ENCODE measurements around the gene WNT9A.

The WNT9A gene

DNA sequence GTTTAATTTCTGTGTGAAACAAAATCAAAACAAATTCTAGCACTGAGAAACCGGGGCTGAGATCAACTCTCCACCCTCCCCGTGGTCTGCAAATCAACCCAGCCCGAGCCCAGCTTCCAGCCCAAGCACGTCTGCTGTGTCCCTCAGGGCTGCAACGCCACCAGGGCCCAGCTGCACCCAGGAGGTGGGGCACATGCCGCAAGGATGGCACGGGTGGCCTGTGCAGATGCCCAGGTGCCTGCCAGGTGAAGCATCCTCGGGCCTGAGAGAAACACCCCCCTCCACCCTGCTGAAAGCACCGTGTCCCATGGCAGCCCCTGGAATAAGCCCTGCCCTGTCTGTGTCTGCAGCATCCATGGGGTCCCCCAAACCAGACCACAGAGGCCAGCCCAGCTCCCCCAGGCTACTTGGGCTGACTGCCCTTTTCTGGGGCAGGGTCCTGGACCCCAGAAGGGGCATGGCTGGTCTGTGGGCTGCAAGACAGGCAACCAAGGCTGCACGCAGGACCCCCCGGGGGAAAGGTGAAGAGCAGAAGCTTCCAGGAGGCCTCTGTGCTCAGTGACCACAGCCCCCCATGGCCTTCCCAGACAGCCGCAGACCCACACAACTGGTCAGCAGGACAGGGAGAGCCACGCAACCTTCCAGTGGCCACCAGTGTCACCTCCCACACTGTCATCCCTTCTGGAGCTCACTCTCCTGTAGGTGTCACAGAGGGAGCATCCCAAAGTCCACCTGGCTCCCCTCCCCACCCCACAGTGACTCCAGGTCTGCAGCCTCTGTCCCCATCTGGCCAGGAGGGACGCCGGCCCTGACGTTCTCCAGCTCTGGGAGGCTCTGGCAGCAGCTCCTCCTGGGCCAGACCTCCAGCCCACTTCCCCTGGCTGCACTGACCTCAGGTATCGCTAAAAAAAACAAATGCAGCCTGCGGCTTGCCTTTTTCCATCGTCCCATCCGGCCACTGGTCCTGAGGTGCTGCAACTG is 7.7 kb downstream of the WNT9A start:
- DNase-seq = no peak

GRCh38 chr1:227938911-227939790 is 8.6 kb downstream of the WNT9A start:
- DNase-seq = no peak

DNA sequence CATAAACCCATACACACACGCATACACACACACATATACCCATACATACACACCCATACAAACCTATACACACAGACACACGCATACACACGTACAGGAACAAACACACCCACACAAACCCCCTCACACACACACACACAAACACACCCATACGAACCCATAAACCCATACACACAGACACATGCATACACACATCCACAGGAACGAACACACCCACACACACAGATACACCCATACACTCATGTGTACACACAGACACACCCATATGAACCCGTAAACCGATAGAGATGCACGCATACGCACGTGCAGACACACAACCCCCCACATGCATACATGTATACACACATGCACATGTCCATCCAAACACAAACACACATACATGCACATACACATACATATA is 9.5 kb downstream of the WNT9A start:
- no peak for DNase-seq

- DNase-seq = no peak
Observed at GRCh38 chr1:227937838-227938145, 9.9 kb downstream of the WNT9A start.

DNA sequence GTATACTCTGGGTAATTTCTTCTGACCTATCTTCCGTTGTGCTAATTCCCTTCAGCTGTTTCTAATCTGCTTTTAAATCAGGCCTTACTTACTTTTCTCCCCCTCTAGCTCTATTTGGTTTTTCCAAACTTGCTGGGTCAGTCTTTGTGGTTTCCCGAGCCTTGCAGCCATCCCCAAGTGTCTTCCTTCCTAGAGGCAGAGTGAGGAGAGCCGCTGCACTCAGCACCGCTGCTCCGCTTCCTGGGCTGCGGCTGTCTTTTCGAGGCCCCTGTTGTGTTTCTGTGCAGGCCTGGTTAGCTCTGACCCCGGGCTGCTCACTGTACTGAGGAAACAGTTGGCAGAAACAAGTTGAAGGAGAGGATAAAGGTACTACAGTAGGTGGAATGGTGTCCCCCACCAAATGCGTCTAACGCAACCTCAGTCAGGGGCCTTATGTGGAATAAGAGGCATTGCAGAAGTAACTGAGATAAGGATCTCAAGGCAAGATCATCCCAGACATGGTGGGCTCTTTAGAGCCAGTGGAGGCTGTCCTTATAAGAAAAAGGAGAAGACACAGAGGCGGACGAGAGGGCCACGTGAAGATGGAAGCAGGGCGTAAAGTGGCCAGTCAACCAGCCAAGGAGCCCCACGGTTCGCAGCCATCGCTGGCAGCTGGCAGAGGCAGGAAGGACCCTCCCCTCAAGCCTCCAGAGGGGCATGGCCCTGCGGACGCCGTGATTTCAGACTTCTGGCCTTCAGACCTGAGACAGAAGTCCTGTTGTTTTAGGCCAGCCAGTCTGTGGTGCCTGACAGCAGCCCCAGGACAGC is 10.5 kb downstream of the WNT9A start:
- DNase-seq = no peak

GRCh38 chr1:227935826-227936225 is 11.9 kb downstream of the WNT9A start:
- no peak for DNase-seq

DNA sequence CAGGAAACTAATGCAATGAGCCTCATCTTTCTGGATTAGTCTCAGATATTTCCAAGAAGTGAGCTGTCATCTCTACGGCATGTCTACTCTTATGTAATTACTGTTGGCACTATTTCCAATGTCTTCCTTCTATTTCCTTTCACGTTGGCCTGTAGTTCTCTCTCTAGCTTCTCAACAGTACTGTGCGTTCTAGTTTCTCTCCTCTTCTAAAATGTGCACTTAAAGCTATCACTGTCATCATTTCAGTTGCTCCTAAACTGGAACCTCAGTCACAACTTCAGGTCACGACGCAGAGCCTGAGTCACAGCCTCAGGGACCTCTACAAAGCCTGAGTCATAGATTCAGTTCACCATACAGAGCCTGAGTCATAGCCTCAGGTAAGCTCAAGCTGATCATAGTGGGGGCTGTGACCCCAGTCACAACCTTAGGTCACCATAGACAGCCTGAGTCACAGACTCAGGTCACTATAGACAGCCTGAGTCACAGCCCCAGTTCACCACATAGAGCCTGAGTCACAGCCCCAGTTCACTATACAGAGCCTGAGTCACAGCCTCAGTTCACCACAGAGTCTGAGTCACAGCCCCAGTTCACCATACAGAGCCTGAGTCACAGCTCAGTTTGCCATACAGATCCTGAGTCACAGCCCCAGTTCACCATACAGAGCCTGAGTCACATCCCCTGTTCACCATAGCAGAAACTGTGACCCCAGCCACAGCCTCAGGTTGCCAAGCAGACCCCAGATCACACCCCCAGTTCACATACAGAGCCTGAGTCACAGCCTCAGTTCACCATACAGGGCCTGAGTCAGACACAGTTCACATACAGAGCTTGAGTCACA is 13.0 kb downstream of the WNT9A start:
- DNase-seq = no peak

DNA sequence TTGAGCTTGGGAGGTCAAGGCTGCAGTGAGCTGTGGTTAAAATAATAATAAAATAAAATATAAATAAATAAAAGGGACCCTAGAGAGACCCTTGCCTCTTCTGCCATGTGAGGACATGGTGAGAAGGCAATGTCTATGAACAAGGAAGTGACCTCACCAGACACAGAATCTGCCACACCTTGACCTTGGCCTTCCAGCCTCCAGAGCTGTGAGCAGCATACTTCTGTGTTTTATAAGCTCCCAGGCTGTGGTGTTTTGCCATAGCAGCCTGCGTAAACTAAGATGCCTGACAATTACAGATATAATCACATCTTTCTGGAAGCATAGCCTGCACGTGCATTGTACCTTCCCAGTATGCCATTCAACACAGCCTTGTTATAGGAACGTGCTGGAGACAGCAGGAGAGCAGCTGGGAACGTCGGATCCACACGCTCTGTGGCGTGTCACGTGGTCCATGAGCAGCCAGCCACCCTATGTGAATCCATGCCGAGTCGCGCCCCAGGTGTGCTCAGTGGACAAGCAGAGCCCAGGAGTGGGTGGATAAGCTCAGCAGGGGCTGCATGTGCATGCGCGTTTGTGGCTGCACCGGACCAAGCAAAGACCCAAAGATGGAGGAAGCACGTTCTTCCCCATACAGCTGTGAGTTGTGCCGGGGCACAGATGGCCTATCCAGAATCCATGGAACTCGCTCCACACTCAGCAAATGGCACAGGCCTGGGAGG is 17.8 kb downstream of the WNT9A start:
- DNase-seq = no peak

GRCh38 chr1:227928811-227929375 is 18.8 kb downstream of the WNT9A start:
- DNase-seq = no peak

DNA sequence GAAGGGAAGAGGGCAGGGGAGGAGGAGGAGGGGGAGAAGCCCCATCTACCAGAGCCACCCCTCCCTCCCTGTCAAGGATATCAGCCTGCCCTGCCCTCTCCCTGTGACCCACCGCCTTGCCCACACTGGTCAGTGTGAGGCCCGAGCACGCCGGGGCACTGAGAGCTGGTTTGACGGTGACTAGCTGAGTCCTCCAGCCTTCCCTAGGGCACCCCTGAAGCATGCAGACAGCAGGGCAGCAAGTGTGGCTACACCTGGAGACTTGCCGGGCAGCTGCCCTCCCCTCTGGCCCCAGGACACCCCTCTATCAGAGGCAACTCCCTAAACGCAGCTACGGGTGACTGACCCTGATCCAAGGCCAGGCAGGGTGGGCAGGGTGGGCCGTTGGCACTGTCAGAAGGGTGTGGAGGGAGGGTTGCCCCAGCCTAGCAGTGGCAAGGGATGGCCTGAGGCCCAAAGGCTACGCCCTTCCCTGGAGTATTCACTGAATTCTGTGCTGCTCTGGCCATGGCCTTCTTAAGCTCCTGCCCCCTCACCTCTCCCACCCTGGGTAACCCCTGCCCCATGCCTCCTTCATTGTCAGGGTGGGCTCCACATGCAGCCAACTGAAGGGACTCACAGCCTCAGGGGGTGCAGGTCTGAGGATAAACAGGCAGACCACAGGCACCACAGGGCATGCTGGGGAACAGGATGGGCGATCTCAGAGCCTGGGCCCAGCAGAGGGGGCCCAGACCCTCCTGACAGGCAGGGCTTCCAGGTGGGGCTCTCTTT is 19.6 kb downstream of the WNT9A start:
- no peak for DNase-seq

- no peak for DNase-seq
Observed at GRCh38 chr1:227926896-227927885, 20.5 kb downstream of the WNT9A start.

- no peak for DNase-seq
Observed at GRCh38 chr1:227926216-227926791, 21.4 kb downstream of the WNT9A start.

DNA sequence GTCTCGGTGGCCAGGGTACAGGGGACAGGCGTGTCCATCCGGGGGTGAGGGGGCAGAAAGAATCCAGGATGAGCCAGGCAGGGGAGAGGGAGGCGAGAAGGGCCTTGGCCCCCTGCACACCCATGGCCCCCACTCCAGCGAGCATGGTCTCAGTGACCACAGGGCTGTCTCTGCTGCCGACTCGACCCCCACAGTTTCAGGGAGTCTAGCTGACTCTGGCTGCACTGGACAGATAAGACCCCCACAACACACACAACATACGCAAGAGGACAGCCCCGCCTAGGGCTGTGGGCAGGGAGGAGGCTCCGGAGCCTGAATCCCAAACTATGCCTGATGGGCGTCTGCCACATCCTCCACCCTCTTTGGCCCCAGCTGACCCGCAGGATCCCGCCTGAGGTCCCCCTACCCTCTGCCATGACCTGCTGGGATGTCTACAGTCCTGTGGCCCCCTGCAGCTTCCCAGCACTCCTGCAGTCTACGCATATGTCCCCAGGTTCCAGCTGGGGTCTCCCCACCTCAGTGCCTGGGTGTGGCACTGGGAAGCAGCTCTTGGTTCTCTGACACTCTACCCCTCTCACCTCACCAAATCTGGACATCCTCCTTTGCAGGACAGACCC is 22.0 kb downstream of the WNT9A start:
- DNase-seq = no peak

DNA sequence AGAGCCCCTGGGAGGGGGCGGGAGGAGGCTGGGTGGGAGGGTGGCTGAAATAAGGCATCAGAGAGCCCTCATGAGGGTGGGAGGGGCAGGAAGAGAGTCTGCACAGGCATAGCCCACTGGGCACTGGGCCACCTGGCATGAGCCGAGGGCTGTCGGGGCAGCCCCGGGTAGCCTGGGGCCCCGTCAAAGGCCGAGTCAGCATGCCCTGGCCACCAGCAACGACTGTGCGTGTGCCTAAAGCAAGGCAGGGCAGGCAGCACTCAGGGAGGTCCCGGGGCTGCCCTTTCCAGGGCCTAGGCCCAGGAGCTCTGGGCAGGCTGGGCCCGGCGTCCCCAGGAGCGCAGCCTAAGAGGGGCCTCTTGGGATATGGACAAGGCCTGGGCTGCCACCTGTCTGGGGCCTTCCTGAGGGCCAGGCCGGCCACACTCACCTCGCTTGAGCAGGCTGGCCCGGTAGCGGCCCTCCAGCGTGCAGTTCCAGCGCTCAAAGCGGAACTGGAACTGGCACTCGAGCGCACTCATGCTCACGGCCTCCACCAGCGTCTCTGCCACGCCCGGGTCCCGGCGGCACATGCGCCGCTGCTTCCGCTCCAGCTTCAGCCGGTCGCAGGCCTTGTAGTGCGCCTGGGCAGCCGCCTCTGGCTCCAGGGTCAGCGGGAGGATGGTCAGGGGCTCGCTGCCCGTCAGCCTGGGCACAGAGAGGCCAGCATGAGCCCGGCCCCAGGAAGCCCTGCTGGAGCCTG is 22.7 kb downstream of the WNT9A start:
- DNase-seq = no peak

DNA sequence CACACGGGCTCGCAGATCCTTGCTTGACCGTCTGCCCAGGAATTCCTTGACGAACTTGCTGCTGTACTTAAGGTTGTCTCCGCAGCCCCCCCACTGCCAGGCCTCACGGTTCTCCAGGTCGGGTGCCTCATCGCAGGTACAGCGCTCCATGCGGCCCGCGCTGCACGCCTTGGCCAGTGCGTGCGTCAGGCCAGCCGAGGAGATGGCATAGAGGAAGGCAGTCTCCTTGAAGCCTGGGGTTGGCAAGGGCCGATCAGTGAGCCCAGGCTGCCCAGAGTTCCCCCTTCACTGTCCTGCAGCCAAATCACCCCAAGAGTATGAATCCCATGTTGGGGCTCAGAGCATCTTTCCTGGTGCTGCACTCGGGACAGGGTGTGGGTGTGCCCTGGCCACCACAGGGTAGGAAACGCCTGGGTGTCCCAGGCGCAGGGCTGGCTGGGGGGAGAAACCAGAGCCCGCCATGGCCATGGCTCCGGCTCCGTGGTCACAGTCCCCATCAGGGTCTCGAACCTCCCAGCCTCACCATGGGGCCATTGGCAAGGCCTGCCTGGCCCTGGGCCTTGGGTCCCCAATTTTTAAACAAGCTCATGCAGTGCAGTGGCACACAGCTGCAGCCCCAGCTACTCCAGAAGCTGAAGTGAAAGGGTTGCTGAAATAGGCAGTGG is 23.4 kb downstream of the WNT9A start:
- no peak for DNase-seq

DNA sequence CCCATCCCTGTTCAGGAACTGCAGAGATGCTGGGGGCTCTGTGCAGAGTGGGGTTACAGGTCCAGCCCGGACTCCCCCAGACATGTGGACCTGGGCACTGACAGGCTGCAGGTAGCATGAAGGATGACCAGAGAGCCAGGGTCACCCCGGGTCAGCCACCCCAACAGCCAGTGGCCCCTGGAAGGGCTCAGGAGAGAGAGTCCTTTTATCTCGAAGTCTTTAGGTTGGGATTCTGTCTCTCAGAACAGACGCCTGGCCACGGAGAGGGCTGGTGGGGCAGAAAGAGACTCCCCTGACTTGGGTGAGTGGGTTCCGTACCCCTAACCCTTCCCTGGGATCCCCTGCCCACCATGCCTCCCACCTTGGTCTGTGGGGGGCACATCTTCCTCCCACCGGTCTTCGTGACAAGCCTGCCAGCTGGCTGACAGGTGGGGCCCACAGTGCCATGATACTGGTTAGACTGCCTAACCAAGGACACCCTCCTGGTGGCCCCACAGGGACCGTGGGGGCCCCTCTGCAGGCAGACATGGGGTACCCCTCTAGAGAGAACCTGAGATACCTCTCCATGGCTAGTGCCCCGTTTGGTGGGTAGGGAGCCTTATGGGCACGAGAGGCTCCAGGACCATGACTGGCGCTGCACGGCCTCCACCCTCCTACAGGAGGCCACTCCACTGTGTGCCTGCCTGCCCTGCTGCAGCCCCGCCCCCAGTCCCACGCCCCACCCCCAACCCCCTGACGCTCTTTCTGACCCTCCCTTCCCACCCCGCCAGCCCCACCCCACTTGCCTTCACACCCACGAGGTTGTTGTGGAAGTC is 24.2 kb downstream of the WNT9A start:
- DNase-seq = no peak
